ENCODE results near the gene LRRN3.

The LRRN3 gene

DNA sequence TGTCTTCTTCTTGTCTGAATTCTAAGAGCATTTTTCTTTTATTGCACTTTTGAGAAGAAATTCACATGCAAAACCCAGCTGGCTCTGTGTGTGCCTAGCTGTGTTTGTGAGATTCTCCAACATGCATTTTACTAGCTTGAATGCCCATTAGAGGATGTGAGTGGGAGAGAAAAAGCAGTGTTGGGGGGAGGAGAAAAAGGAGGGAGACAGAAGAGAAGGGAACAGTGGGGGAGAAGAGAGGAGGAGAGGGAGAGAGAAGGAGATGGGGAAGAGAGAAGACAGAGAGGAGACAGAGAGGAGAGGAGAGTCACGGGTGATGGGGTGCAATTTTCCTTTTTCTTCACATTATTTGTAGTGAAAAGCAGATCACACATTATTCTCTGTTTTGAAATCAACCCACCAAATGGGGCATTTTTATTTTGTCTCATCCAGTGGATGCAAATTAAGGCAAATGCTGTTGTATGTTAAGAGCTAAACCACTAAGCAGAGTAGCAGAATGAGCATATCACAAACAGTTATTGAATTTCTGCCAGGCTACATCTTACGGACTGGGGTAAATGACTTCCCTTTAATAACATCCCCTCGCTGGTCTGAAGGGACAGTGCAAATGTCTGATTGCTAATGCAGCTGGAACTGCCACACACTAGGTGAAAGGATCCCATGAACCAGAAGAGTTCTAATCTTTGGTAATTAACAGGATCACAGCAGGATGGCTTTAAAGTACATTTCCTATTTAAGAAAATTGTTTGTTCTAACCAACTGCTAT, 849 bp downstream of the LRRN3 start:
- Histone ChIP-seq H2BK120ac (ENCODE audit: low read depth, low read length) (no peak overlapping the region), H2BK5ac (ENCODE audit: low read depth, low read length, poor library complexity, severe bottlenecking) (no peak overlapping the region), H3K14ac (ENCODE audit: low read length in 2 of 2) (no peak overlapping the region), H3K9me3 (ENCODE audit: control insufficient read depth, low read length) (no peaks in the 10 kb centered on the region), H3K18ac (ENCODE audit: low read depth in 1 of 2, low read length in 2 of 2) (no peak overlapping the region), H3K36me3 (ENCODE audit: control insufficient read depth in 1 of 2, insufficient read depth in 2 of 2, low read depth in 1 of 2, low read length in 2 of 2) (no peaks in the 10 kb centered on the region), H4K8ac (ENCODE audit: low read length) (no peak overlapping the region), H3K4me2 (ENCODE audit: low read length, poor library complexity, severe bottlenecking) (no peak overlapping the region), H3K4me1 (ENCODE audit: control insufficient read depth, insufficient read depth, low read depth, low read length) (no peaks in the 10 kb centered on the region), H3K23ac (ENCODE audit: low read length in 2 of 2) (no peak overlapping the region), H3K27ac (ENCODE audit: low read length, poor library complexity, severe bottlenecking) (no peak overlapping the region), H3K9ac (ENCODE audit: low read length) (peak overlapping the region; percentile 65), H2BK12ac (ENCODE audit: low read length in 2 of 2) (no peak overlapping the region), H3K27me3 (ENCODE audit: control insufficient read depth in 1 of 2, insufficient read depth in 1 of 2, low read length in 2 of 2) (no peaks in the 10 kb centered on the region), H4K91ac (ENCODE audit: low read length) (no peak overlapping the region), H3K79me1 (replicated peaks; ENCODE audit: low read length, poor library complexity, severe bottlenecking) (no peaks in the 10 kb centered on the region), H3K4ac (ENCODE audit: low read depth in 1 of 2, low read length in 2 of 2) (no peak overlapping the region), H2BK15ac (ENCODE audit: low read depth, poor library complexity, severe bottlenecking) (no peak overlapping the region), H3K4me3 (ENCODE audit: insufficient read depth in 1 of 2, low read depth in 1 of 2, low read length in 2 of 2) (peak overlapping the region in 1 of 2 experiments; percentile 71), H2AK5ac (ENCODE audit: low read length, severe bottlenecking) (no peak overlapping the region), H2AFZ (ENCODE audit: low read depth, low read length) (no peak overlapping the region)
- WGBS, result 45% methylated on average over 2 of the region's 3 CpGs
- DNase-seq, result no peak

DNA sequence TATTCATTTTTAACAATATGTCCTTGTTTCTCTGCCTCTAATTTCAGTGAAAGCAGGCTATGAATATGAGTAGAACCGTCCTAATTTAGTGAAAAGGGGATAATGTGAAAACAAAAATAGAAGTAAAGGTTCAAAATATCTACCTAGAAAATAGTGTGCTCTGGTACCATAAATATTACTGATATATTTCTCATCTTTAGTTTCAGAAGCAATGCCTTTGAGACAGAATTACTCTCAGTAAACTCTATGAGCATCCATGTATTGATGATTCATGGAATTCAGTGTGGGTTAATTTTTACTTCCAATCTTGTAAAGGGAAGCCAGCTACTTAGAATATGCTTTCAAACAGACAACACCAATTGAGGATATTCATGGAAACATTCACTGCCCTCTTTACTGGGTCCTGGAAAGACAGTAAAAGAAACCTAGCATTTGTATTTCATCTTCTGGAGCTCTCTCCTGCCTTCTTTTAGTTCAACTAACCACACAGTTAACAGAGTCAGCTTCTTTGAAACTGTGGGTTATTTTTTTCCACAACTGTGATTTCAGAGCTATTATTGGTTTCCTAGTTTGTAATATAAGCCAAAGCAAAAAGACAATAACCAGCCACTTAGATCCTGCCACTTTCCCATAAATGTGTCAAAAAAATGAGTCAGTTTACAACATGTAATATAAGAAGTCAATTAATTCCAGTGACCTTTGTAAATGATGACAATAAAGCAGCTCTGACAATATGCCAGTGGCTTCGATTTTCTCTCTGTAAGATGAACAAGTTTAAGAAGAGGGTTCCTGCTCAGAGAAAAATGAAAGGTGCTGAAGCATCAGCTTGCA, 1.7 kb downstream of the LRRN3 start:
- H2BK5ac ChIP-seq (ENCODE audit: low read depth, low read length, poor library complexity, severe bottlenecking), result no peak overlapping the region
- H3K36me3 ChIP-seq (ENCODE audit: control insufficient read depth in 1 of 2, insufficient read depth in 2 of 2, low read depth in 1 of 2, low read length in 2 of 2), result no peaks in the 10 kb centered on the region
- WGBS, result 67% methylated on average over 1 of the region's 2 CpGs
- H3K14ac ChIP-seq (ENCODE audit: low read length in 2 of 2), result no peak overlapping the region
- H3K9ac ChIP-seq (ENCODE audit: low read length), result peak overlapping the region; percentile 1
- no peak overlapping the region for H2BK120ac ChIP-seq (ENCODE audit: low read depth, low read length)
- no peak overlapping the region for H2AK5ac ChIP-seq (ENCODE audit: low read length, severe bottlenecking)
- H4K91ac ChIP-seq (ENCODE audit: low read length), result no peak overlapping the region
- no peak overlapping the region for H2AFZ ChIP-seq (ENCODE audit: low read depth, low read length)
- no peak overlapping the region for H2BK15ac ChIP-seq (ENCODE audit: low read depth, poor library complexity, severe bottlenecking)
- H3K4me2 ChIP-seq (ENCODE audit: low read length, poor library complexity, severe bottlenecking), result no peak overlapping the region
- H3K79me1 ChIP-seq (replicated peaks; ENCODE audit: low read length, poor library complexity, severe bottlenecking), result no peaks in the 10 kb centered on the region
- no peak for DNase-seq
- no peak overlapping the region for H3K18ac ChIP-seq (ENCODE audit: low read depth in 1 of 2, low read length in 2 of 2)
- H2BK12ac ChIP-seq (ENCODE audit: low read length in 2 of 2), result no peak overlapping the region
- H3K9me3 ChIP-seq (ENCODE audit: control insufficient read depth, low read length), result no peaks in the 10 kb centered on the region
- no peak overlapping the region for H3K4me3 ChIP-seq (ENCODE audit: insufficient read depth in 1 of 2, low read depth in 1 of 2, low read length in 2 of 2)
- H3K27me3 ChIP-seq (ENCODE audit: control insufficient read depth in 1 of 2, insufficient read depth in 1 of 2, low read length in 2 of 2), result no peaks in the 10 kb centered on the region
- H3K27ac ChIP-seq (ENCODE audit: low read length, poor library complexity, severe bottlenecking), result no peak overlapping the region
- H3K4ac ChIP-seq (ENCODE audit: low read depth in 1 of 2, low read length in 2 of 2), result no peak overlapping the region
- no peaks in the 10 kb centered on the region for H3K4me1 ChIP-seq (ENCODE audit: control insufficient read depth, insufficient read depth, low read depth, low read length)
- H3K23ac ChIP-seq (ENCODE audit: low read length in 2 of 2), result no peak overlapping the region
- H4K8ac ChIP-seq (ENCODE audit: low read length), result no peak overlapping the region

DNA sequence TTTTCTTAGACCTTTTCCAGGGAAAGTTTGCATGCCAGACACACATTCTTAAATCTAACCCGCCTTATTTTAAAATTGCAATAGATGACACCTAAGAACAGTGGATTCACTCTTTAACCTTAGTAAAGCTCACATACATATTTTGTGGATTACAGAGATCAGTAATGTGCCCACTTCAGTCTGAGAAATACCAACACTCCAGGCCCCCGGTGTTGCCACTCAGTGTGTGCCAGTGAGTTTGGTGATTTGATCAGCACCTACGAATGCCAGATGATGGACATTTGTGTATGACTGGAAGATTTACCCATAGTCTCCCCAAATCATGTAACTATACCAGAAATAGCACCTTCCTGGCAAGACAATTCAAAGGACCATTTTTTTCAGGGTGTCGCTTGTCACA, 2.6 kb downstream of the LRRN3 start:
- Histone ChIP-seq H3K27ac (ENCODE audit: low read length, poor library complexity, severe bottlenecking) (no peak overlapping the region), H3K4me3 (ENCODE audit: insufficient read depth in 1 of 2, low read depth in 1 of 2, low read length in 2 of 2) (no peak overlapping the region), H3K79me1 (replicated peaks; ENCODE audit: low read length, poor library complexity, severe bottlenecking) (no peaks in the 10 kb centered on the region), H3K4me1 (ENCODE audit: control insufficient read depth, insufficient read depth, low read depth, low read length) (no peaks in the 10 kb centered on the region), H3K14ac (ENCODE audit: low read length in 2 of 2) (no peak overlapping the region), H2BK12ac (ENCODE audit: low read length in 2 of 2) (no peak overlapping the region), H3K4ac (ENCODE audit: low read depth in 1 of 2, low read length in 2 of 2) (no peak overlapping the region), H3K23ac (ENCODE audit: low read length in 2 of 2) (no peak overlapping the region), H4K91ac (ENCODE audit: low read length) (no peak overlapping the region), H4K8ac (ENCODE audit: low read length) (no peak overlapping the region), H3K9me3 (ENCODE audit: control insufficient read depth, low read length) (no peaks in the 10 kb centered on the region), H3K18ac (ENCODE audit: low read depth in 1 of 2, low read length in 2 of 2) (no peak overlapping the region), H2BK120ac (ENCODE audit: low read depth, low read length) (no peak overlapping the region), H3K4me2 (ENCODE audit: low read length, poor library complexity, severe bottlenecking) (no peak overlapping the region), H2BK5ac (ENCODE audit: low read depth, low read length, poor library complexity, severe bottlenecking) (no peak overlapping the region), H3K36me3 (ENCODE audit: control insufficient read depth in 1 of 2, insufficient read depth in 2 of 2, low read depth in 1 of 2, low read length in 2 of 2) (no peaks in the 10 kb centered on the region), H2AK5ac (ENCODE audit: low read length, severe bottlenecking) (no peak overlapping the region), H2BK15ac (ENCODE audit: low read depth, poor library complexity, severe bottlenecking) (no peak overlapping the region), H3K9ac (ENCODE audit: low read length) (no peak overlapping the region), H2AFZ (ENCODE audit: low read depth, low read length) (no peak overlapping the region), H3K27me3 (ENCODE audit: control insufficient read depth in 1 of 2, insufficient read depth in 1 of 2, low read length in 2 of 2) (no peaks in the 10 kb centered on the region)
- DNase-seq, result no peak
- WGBS, result 100% methylated on average over 3 of the region's 4 CpGs

DNA sequence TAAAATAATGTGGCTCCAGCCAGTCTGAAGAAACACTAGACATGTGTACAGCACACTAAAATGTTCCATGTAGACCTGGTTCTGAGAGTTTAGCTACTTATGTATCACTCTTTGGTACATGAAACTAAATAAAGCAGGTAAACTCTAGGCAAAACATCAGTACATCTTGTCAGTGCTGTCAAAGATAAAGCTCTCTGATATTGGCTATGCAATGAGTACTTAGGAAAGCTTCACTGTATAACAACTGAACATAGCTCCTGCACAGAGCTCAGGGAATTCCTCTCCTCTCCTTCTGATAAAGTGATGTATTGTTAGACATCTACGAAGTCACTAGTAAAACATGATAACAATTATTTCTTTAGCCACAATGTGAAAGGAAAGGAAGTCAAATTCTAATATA, 3.5 kb downstream of the LRRN3 start:
- Histone ChIP-seq H2BK12ac (ENCODE audit: low read length in 2 of 2) (no peak overlapping the region), H4K91ac (ENCODE audit: low read length) (no peak overlapping the region), H2BK5ac (ENCODE audit: low read depth, low read length, poor library complexity, severe bottlenecking) (no peak overlapping the region), H2BK120ac (ENCODE audit: low read depth, low read length) (no peak overlapping the region), H3K79me1 (replicated peaks; ENCODE audit: low read length, poor library complexity, severe bottlenecking) (no peaks in the 10 kb centered on the region), H3K9me3 (ENCODE audit: control insufficient read depth, low read length) (no peaks in the 10 kb centered on the region), H3K14ac (ENCODE audit: low read length in 2 of 2) (no peak overlapping the region), H4K8ac (ENCODE audit: low read length) (no peak overlapping the region), H2AFZ (ENCODE audit: low read depth, low read length) (no peak overlapping the region), H3K4me2 (ENCODE audit: low read length, poor library complexity, severe bottlenecking) (no peak overlapping the region), H3K9ac (ENCODE audit: low read length) (no peak overlapping the region), H3K18ac (ENCODE audit: low read depth in 1 of 2, low read length in 2 of 2) (no peak overlapping the region), H3K27me3 (ENCODE audit: control insufficient read depth in 1 of 2, insufficient read depth in 1 of 2, low read length in 2 of 2) (no peaks in the 10 kb centered on the region), H3K4me1 (ENCODE audit: control insufficient read depth, insufficient read depth, low read depth, low read length) (no peaks in the 10 kb centered on the region), H3K4me3 (ENCODE audit: insufficient read depth in 1 of 2, low read depth in 1 of 2, low read length in 2 of 2) (no peak overlapping the region), H3K27ac (ENCODE audit: low read length, poor library complexity, severe bottlenecking) (no peak overlapping the region), H3K23ac (ENCODE audit: low read length in 2 of 2) (no peak overlapping the region), H3K4ac (ENCODE audit: low read depth in 1 of 2, low read length in 2 of 2) (no peak overlapping the region), H2BK15ac (ENCODE audit: low read depth, poor library complexity, severe bottlenecking) (no peak overlapping the region), H2AK5ac (ENCODE audit: low read length, severe bottlenecking) (no peak overlapping the region), H3K36me3 (ENCODE audit: control insufficient read depth in 1 of 2, insufficient read depth in 2 of 2, low read depth in 1 of 2, low read length in 2 of 2) (no peaks in the 10 kb centered on the region)
- DNase-seq, result no peak
- WGBS, result no CpG with 5 or more reads among the region's 1 CpG

All from mesenchymal stem cell (in vitro differentiated cells and primary cell).